ENCODE data around the gene RNF207.

Gene RNF207

GRCh38 chr1:6166221-6166620, 39.7 kb upstream of the RNF207 start:
- DNase-seq (ENCODE audit: extremely low read depth, insufficient read length): no peak
- Histone ChIP-seq H3K36me3 (ENCODE audit: control insufficient read depth, insufficient read depth, low read length) (no peaks in the 10 kb centered on the region), H3K27me3 (replicated peaks; ENCODE audit: control insufficient read depth, insufficient read depth, low read length) (peaks cover 3% of the 10 kb centered on the region), H3K4me3 (replicated peaks; ENCODE audit: low read depth, low read length) (no peak overlapping the region)
- TF ChIP-seq CTCF (IDR thresholded peaks at IDR 0.05; ENCODE audit: insufficient read depth, low read length, poor library complexity, severe bottlenecking): no peak

GRCh38 chr1:6166655-6167390, 39.1 kb upstream of the RNF207 start:
- Histone ChIP-seq H3K27me3 (replicated peaks; ENCODE audit: control insufficient read depth, insufficient read depth, low read length) (peaks cover 3% of the 10 kb centered on the region), H3K4me3 (replicated peaks; ENCODE audit: low read depth, low read length) (no peak overlapping the region), H3K36me3 (ENCODE audit: control insufficient read depth, insufficient read depth, low read length) (no peaks in the 10 kb centered on the region)
- no peak for TF ChIP-seq CTCF (IDR thresholded peaks at IDR 0.05; ENCODE audit: insufficient read depth, low read length, poor library complexity, severe bottlenecking)
- DNase-seq (ENCODE audit: extremely low read depth, insufficient read length): no peak

GRCh38 chr1:6167391-6168303, 38.3 kb upstream of the RNF207 start:
- TF ChIP-seq CTCF (IDR thresholded peaks at IDR 0.05; ENCODE audit: insufficient read depth, low read length, poor library complexity, severe bottlenecking): no peak
- peaks cover 3% of the 10 kb centered on the region for H3K27me3 ChIP-seq (replicated peaks; ENCODE audit: control insufficient read depth, insufficient read depth, low read length)
- no peak for DNase-seq (ENCODE audit: extremely low read depth, insufficient read length)
- no peak overlapping the region for H3K4me3 ChIP-seq (replicated peaks; ENCODE audit: low read depth, low read length)
- no peaks in the 10 kb centered on the region for H3K36me3 ChIP-seq (ENCODE audit: control insufficient read depth, insufficient read depth, low read length)

GRCh38 chr1:6168947-6169586, 36.9 kb upstream of the RNF207 start:
- Histone ChIP-seq H3K4me3 (replicated peaks; ENCODE audit: low read depth, low read length) (no peak overlapping the region), H3K27me3 (replicated peaks; ENCODE audit: control insufficient read depth, insufficient read depth, low read length) (no peaks in the 10 kb centered on the region; the same call in 1 of the 2 replicates), H3K36me3 (ENCODE audit: control insufficient read depth, insufficient read depth, low read length) (no peaks in the 10 kb centered on the region)
- DNase-seq (ENCODE audit: extremely low read depth, insufficient read length): no peak
- no peak for TF ChIP-seq CTCF (IDR thresholded peaks at IDR 0.05; ENCODE audit: insufficient read depth, low read length, poor library complexity, severe bottlenecking)

GRCh38 chr1:6170116-6170741, 35.7 kb upstream of the RNF207 start:
- DNase-seq (ENCODE audit: extremely low read depth, insufficient read length): no peak
- H3K27me3 ChIP-seq (replicated peaks; ENCODE audit: control insufficient read depth, insufficient read depth, low read length): no peaks in the 10 kb centered on the region; the same call in 1 of the 2 replicates
- no peak overlapping the region for H3K4me3 ChIP-seq (replicated peaks; ENCODE audit: low read depth, low read length)
- no peak for TF ChIP-seq CTCF (IDR thresholded peaks at IDR 0.05; ENCODE audit: insufficient read depth, low read length, poor library complexity, severe bottlenecking)
- H3K36me3 ChIP-seq (ENCODE audit: control insufficient read depth, insufficient read depth, low read length): no peaks in the 10 kb centered on the region
